ENCODE data around the gene BTG3. TPM values are rescaled to one million over a fixed set of nuclear protein-coding genes. Genes with fewer than 3 reads are reported as not detected.
A peak's percentile ranks its signal among the peaks of the same experiment; 100 is the strongest.

The BTG3 gene
- polyA plus RNA-seq, 1 donor from 2014 or later: 38.5 TPM

- H4K20me1 ChIP-seq (ENCODE audit: insufficient read depth): no peaks in the 10 kb centered on the region
- no peaks in the 10 kb centered on the region for H3F3A ChIP-seq (ENCODE audit: insufficient read depth, low read length, poor library complexity, severe bottlenecking)
- no peak for TF ChIP-seq REST (IDR thresholded peaks at IDR 0.05; ENCODE audit: borderline replicate concordance)
- TF ChIP-seq POLR2AphosphoS5 (IDR thresholded peaks at IDR 0.05): no peak
- TF ChIP-seq EP300 (conservative IDR thresholded peaks at IDR 0.05; ENCODE audit: poor library complexity, severe bottlenecking): no peak
- TF ChIP-seq CTCF (IDR thresholded peaks at IDR 0.05; ENCODE audit: poor library complexity, severe bottlenecking): no peak
- no peak for TF ChIP-seq TAF1 (IDR thresholded peaks at IDR 0.05; ENCODE audit: low read depth)
- no peak for TF ChIP-seq RAD21 (conservative IDR thresholded peaks at IDR 0.05)
- TF ChIP-seq MXI1 (conservative IDR thresholded peaks at IDR 0.05; ENCODE audit: poor library complexity, severe bottlenecking): no peak
- no peak for TF ChIP-seq SMC3 (conservative IDR thresholded peaks at IDR 0.05; ENCODE audit: poor library complexity)
- TF ChIP-seq EZH2 (IDR thresholded peaks at IDR 0.05; ENCODE audit: borderline replicate concordance, insufficient read depth, low read length, poor library complexity, severe bottlenecking): no peak
- no peaks in the 10 kb centered on the region for H3K9me3 ChIP-seq (ENCODE audit: low read length)
- no peaks in the 10 kb centered on the region for H3K9me2 ChIP-seq (ENCODE audit: insufficient read depth, low read length)
- H3K27ac ChIP-seq (ENCODE audit: low read length): peak overlapping the region; percentile 34
- H3K36me3 ChIP-seq (ENCODE audit: insufficient read depth, low read length): no peaks in the 10 kb centered on the region
- H3K4me3 ChIP-seq (ENCODE audit: low read length): peak overlapping the region; percentile 86
- peak overlapping the region; percentile 80 for H3K9ac ChIP-seq (ENCODE audit: low read length)
- H3K27me3 ChIP-seq (ENCODE audit: insufficient read depth, low read depth, low read length): peaks cover 17% of the 10 kb centered on the region
- peaks cover 27% of the 10 kb centered on the region for H3K79me2 ChIP-seq (replicated peaks; ENCODE audit: insufficient read depth, low read length)
- H2AFZ ChIP-seq (ENCODE audit: low read depth, low read length): peak overlapping the region; percentile 61
- peak overlapping the region; percentile 60 for H3K4me2 ChIP-seq (ENCODE audit: low read length)
Observed at GRCh38 chr21:17612023-17612564, 607 bp downstream of the BTG3 start.

GRCh38 chr21:17611414-17612022 lies 1.2 kb downstream of the BTG3 start:
- Histone ChIP-seq H3K27ac (ENCODE audit: low read length) (no peak overlapping the region), H2AFZ (ENCODE audit: low read depth, low read length) (no peak overlapping the region), H3K27me3 (ENCODE audit: insufficient read depth, low read depth, low read length) (peaks cover 17% of the 10 kb centered on the region), H3K4me2 (ENCODE audit: low read length) (peak overlapping the region; percentile 60), H3K36me3 (ENCODE audit: insufficient read depth, low read length) (no peaks in the 10 kb centered on the region), H3F3A (ENCODE audit: insufficient read depth, low read length, poor library complexity, severe bottlenecking) (no peaks in the 10 kb centered on the region), H3K79me2 (replicated peaks; ENCODE audit: insufficient read depth, low read length) (peaks cover 31% of the 10 kb centered on the region), H3K9me2 (ENCODE audit: insufficient read depth, low read length) (no peaks in the 10 kb centered on the region), H3K4me3 (ENCODE audit: low read length) (peak overlapping the region; percentile 86), H3K9me3 (ENCODE audit: low read length) (no peaks in the 10 kb centered on the region), H3K9ac (ENCODE audit: low read length) (peak overlapping the region; percentile 80), H4K20me1 (ENCODE audit: insufficient read depth) (no peaks in the 10 kb centered on the region)
- no peak for TF ChIP-seq RAD21 (conservative IDR thresholded peaks at IDR 0.05)
- peak; percentile 10 for TF ChIP-seq POLR2AphosphoS5 (IDR thresholded peaks at IDR 0.05)

Measured in neural cell (in vitro differentiated cells).